Measurements from ENCODE around the gene MAD1L1. TPM values are rescaled to one million over a fixed set of nuclear protein-coding genes. Genes with fewer than 3 reads are reported as not detected.

MAD1L1 gene
- total RNA-seq, 4 donors from 2014 or later: 22.3 to 56.6 (median 35.0) TPM

GRCh38 chr7:2110610-2111396 lies 121.9 kb downstream of the MAD1L1 start:
- WGBS, 2 donors (ENCODE audit: low coverage in 1 of 2): 54% methylated on average over 11 of the region's 34 CpGs; no CpG with 5 or more reads in 1 of the 2 donors
- Histone ChIP-seq H3K36me3 (no peaks in the 10 kb centered on the region), H3K4me1 (peaks cover 0 to 54% (median 0%) of the 10 kb centered on the region in 3 donors), H3K27ac (peak overlapping the region in 2 of 4 donors; percentile 25 to 49), H3K9me3 (no peaks in the 10 kb centered on the region), H3K27me3 (no peaks in the 10 kb centered on the region), H3K4me3 (peak overlapping the region in 1 of 2 donors; percentile 2)
- ATAC-seq: no peak
- TF ChIP-seq EP300 (IDR thresholded peaks at IDR 0.05): no peak
- no peak for TF ChIP-seq CTCF (IDR thresholded peaks at IDR 0.05)
- TF ChIP-seq POLR2AphosphoS5 (IDR thresholded peaks at IDR 0.05): no peak
- TF ChIP-seq POLR2A (IDR thresholded peaks at IDR 0.05): no peak

- TF ChIP-seq POLR2A (IDR thresholded peaks at IDR 0.05): no peak
- no peak for TF ChIP-seq POLR2AphosphoS5 (IDR thresholded peaks at IDR 0.05)
- TF ChIP-seq CTCF (IDR thresholded peaks at IDR 0.05): no peak
- no peak for TF ChIP-seq EP300 (IDR thresholded peaks at IDR 0.05)
- H3K36me3 ChIP-seq: no peaks in the 10 kb centered on the region
- 60 to 80% methylated on average over 8 to 9 of the region's 28 CpGs for WGBS, 2 donors (ENCODE audit: low coverage in 1 of 2)
- H3K27me3 ChIP-seq: no peaks in the 10 kb centered on the region
- peak overlapping the region in 3 of 4 donors; percentile 25 to 29 (median 27) for H3K27ac ChIP-seq
- H3K9me3 ChIP-seq: no peaks in the 10 kb centered on the region
- H3K4me3 ChIP-seq: no peak overlapping the region
- peak; percentile 42 for ATAC-seq
- peaks cover 0 to 57% (median 1%) of the 10 kb centered on the region in 3 donors for H3K4me1 ChIP-seq
These were observed 122.7 kb downstream of the MAD1L1 start for GRCh38 chr7:2109936-2110609.

GRCh38 chr7:2109251-2109872 lies 123.4 kb downstream of the MAD1L1 start:
- ATAC-seq: no peak
- H3K9me3 ChIP-seq: no peaks in the 10 kb centered on the region
- peaks cover 0 to 64% (median 8%) of the 10 kb centered on the region in 3 donors for H3K4me1 ChIP-seq
- 81 to 87% methylated on average over 5 to 10 of the region's 20 CpGs for WGBS, 2 donors (ENCODE audit: low coverage in 1 of 2)
- TF ChIP-seq POLR2AphosphoS5 (IDR thresholded peaks at IDR 0.05) (no peak), POLR2A (IDR thresholded peaks at IDR 0.05) (no peak), EP300 (IDR thresholded peaks at IDR 0.05) (no peak), CTCF (IDR thresholded peaks at IDR 0.05) (no peak)
- peak overlapping the region in 1 of 4 donors; percentile 29 for H3K27ac ChIP-seq
- no peaks in the 10 kb centered on the region for H3K27me3 ChIP-seq
- H3K36me3 ChIP-seq: no peaks in the 10 kb centered on the region
- no peak overlapping the region for H3K4me3 ChIP-seq

- Histone ChIP-seq H3K4me1 (peaks cover 0 to 71% (median 13%) of the 10 kb centered on the region in 3 donors), H3K27me3 (no peaks in the 10 kb centered on the region), H3K27ac (no peak overlapping the region)
These were observed 124.1 kb downstream of the MAD1L1 start for GRCh38 chr7:2108501-2109250.

More at GRCh38 chr7:2108501-2109250, 124.1 kb downstream of the MAD1L1 start:
- Histone ChIP-seq H3K9me3 (no peaks in the 10 kb centered on the region), H3K4me3 (no peak overlapping the region), H3K36me3 (no peaks in the 10 kb centered on the region)
- no peak for ATAC-seq
- TF ChIP-seq CTCF (IDR thresholded peaks at IDR 0.05) (no peak), POLR2A (IDR thresholded peaks at IDR 0.05) (no peak), POLR2AphosphoS5 (IDR thresholded peaks at IDR 0.05) (no peak)
- 70% methylated on average over 4 of the region's 24 CpGs; no CpG with 5 or more reads in 1 of the 2 donors for WGBS, 2 donors (ENCODE audit: low coverage in 1 of 2)
